AG20443 (cell line): ENCODE data around the gene DEFB131B.
"Not testable (repeated sequence)": the region's sequence is repeated elsewhere in the genome, so short reads cannot be mapped to it uniquely, and the experiment has no call there.

ENCODE experiments used
- DNase-seq: peaks from one replicate; pipeline ENCODE4 v3.0.0; 2012; ENCODE audit warnings: low spot score, mixed read lengths

The DEFB131B gene

DNA sequence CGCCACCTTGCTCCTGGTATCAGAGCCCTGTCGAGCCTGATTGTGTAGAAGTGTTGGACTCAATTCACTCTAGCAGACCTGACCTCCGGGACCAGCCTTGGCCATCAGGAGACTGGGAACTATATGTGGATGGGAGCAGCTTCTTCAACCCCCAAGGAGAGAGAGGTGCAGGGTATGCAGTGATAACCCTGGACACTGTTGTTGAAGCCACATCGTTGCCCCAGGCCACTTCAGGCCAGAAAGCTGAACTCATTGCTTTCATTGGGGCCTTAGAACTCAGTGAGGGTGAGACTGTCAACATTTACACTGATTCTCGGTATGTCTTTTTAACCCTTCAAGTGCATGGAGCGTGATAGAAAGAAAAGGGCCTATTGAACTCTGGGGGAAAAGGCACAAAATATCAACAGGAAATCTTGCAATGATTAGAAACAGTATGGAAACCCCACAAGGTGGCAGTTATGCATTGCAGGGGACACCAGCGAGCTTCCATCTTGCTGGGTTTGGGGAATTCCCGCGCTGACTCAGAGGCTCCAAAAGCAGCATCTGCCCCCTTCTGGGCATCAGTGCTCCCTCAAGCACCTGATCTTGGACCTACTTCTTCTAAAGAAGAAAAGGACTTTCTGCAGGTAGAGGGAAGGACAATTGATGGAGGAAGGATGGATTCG lies 33.2 kb downstream of the DEFB131B start:
- DNase-seq, result not testable (repeated sequence)

DNA sequence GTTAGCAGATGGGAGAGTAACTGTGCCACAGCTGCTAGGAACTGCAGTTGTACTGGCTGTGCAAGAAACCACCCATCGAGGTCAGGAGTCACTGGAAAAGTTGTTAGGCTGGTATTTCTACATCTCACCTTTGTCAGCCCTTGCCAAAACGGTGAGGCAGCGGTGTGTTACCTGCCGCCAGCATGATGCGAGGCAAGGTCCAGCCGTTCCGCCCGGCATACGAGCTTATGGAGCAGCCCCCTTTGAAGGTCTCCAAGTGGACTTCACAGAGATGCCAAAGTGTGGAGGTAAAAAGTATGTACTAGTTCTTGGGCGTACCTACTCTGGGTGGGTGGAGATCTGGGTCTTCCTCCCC lies 33.7 kb downstream of the DEFB131B start:
- not testable (repeated sequence) for DNase-seq

DNA sequence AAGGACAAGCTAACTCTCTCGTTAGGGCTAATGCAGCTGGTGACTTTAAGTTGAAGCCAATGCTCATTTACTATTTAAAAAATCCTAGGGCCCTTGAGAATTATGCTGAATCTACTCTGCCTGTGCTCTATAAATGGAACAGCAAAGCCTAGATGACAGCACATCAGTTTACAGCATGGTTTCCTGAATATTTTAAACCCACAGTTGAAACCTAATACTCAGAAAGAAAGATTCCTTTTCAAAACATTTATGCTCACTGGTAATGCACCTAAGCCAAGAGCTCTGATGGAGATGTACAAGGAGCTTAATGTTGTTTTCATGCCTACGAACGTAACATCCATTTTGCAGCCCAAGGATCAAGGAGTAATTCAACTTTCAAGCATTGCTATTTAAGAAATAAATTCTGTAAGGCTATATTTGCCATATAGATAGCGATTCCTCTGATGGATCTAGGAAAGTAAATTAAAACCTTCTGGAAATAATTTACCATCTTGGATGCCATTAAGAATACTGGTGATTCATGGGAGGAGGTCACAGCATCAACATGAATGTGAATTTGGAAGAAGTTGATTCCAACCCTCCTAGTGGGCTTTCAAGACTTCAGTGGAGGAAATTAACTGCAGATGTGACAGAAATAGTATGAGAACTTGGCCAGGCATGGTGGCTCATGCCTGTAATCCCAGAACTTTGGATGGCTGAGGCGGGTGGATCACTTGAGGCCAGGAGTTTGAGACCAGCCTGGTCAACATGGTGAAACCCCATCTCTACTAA lies 35.7 kb downstream of the DEFB131B start:
- peak; percentile 64 for DNase-seq

DNA sequence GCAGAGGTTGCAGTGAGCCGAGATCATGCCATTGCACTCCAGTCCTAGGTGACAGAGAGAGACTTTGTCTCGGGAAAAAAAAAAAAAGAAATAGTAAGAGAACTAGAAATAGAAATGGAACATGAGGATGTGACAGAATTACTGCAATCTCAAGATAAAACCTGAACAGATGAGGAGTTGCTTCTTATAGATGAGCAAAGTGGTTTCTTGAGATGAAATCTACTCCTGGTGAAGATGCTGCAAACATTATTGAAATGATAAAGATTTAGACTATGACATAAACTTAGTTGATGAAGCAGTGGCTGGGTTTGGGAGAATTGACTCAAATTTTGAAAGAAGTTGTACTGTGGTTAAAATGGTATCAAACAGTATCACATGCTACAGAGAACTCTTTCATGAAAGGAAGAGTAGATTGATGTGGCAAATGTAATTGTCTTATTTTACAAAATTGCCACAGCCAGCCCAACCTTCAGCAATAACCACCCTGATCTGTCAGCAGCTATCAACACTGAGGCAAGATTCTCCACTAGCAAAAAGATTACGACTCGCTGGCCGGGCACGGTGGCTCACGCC lies 36.5 kb downstream of the DEFB131B start:
- no peak for DNase-seq

DNA sequence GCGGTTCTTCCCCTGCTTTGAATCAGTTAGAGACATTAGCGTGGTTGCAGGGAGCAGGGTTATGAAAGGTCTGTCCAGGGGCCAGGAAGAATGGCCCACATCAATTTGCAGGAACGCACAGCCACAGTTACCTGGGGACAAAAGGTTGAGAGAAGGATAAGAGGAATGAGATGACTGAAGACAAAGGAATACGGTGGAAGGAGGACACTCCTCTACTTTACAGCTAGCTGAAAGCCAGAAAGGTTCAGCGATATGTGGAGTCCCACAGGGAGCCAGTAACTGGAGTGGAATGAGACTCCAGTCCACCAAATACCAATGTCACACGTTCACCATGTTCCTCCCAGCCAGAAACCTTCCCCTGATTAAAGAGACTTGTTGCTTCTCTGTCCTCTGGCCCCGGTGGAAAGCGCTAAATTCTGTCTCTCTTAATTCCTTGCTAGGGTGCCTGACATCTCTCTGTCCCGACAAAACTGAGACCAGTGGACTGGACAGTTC lies 39.4 kb downstream of the DEFB131B start:
- peak; percentile 27 for DNase-seq

- DNase-seq, result peak; percentile 90
These were observed 49.8 kb downstream of the DEFB131B start, which contains the start of gene XNDC1N for GRCh38 chr11:71927820-71928736. Gene XNDC1N, minus strand, starts transcription at chr11:71928594. Its CDS starts 5,241 bp downstream, at chr11:71923353.

DNA sequence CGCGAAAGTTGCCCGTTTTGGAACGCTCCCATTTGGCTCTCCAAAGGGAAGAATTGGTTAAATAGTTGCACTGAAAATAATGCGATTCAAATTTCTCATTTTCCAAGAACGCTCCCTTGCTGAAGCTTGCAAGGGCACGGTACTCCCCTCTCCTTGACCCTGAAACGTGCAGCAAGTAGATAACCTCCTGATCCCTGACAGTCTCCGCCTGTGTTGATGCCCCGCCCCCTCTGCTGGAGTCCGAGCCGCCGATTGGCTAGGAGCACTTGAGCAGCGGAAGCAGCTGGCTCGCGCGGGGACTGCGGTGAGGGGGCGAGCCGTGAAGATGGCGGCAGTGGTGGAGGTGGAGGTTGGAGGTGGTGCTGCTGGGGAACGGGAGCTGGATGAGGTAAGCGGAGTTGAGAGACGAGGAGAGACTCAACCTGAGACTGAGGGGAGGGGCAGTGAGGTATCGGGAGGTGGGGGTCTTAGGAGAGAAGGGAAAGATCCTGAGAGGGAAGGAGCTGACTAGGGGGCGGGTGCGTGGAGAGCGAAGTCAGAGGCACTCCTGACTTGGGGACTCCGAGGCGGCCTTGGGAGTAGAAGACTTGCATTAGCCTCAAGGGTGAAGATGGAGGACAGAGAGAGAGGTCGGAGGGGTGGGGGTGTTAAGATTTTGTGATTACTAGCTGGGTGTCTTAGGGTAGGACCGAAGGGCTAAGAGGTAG lies 50.6 kb downstream of the DEFB131B start, which contains the start of gene RNF121:
Gene RNF121, plus strand, starts transcription at position 310 of the 707 bp plus-strand sequence. Its CDS starts 16 bp downstream, at position 326.
- peak; percentile 98 for DNase-seq

DNA sequence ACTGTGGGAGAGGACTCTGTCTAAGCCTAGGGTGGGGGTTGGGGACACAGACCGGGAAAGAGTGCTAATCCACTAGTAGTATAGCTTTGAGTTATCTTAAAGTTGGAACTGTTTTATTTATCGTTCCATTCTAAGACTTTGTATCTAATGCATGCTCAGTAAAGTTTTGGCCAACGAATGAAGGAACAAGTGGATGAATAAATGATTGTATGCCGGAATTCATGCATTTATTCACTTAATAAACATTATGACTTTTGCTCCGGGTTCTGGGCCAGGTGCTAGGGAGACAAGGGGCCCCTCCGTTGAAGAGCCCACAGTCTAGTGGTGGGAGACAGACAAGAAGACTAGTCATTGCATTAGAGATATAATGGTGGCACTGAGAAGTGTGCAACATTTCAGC lies 51.2 kb downstream of the DEFB131B start:
- DNase-seq, result no peak

DNA sequence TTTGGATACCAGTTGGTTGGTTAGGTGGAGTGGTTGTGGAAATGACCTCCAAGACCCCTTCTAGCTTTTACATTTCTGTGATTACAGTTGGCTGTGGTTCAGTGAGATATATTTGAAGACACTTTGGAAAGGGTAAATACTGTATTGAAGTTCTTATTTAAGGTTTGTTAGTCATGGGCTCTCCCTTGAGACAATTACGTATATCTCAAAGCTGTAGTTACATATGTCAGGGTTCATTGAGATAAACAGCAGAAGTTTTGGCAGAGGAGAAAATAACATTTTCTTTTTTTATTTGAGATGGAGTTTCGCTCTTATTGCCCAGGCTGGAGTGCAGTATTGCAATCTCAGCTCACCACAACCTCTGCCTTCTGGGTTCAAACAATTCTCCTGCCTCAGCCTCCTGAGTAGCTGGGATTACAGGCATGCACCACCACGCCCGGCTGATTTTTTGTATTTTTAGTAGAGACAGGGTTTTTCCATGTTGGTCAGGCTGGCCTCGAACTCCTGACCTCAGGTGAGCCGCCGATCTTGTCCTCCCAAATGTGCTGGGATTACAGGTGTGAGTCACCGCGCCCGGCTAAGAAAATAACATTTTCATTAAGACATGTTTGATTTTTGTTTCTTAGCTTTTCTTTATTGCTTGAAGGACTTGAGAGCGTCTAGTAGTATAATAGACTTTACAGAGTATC lies 52.4 kb downstream of the DEFB131B start:
- no peak for DNase-seq

DNA sequence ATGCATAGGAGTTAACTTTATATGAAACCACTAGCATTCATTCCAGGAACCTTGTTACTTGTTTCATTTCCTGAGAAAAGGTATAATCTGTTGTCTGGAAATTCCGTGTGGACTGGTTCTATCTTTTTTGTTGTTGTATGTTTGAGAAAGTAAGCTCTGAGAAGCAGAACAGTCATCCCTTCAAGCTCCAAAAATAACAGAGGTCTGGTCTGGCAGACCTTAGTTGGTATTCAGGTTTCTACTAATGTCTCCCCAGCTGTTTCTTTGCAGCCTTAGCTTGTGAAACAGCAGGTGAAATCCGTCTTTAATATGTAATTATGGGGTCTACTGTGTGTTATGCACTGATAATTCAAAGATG lies 53.0 kb downstream of the DEFB131B start:
- DNase-seq, result no peak

- no peak for DNase-seq
These were observed 55.1 kb downstream of the DEFB131B start for GRCh38 chr11:71933141-71933933.
